HCT116 (cell line): ENCODE measurements around the gene ABCC9. TPM values are rescaled to one million over a fixed set of nuclear protein-coding genes. Genes with fewer than 3 reads are reported as not detected.

Experiments used
- ATAC-seq: fragments of 200-7000 bp; cut with Tn5 transposase; 2 replicates; pipeline ENCODE4 v1.9.1; 2020; ENCODE audit warnings: mild to moderate bottlenecking, moderate library complexity
- BruUV-seq: library from RNA; stranded (reverse); fragments of 400-500 nt; replicated peaks from 2 replicates; lab custom pipeline; 2021; lab: Mats Ljungman, UMichigan
- CTCF ChIA-PET: fragments of 300-600 bp; sonication (Branson Sonifier 250); formaldehyde crosslinking; loops from one replicate; lab custom pipeline; 2021; ENCODE audit warnings: antibody characterized with exemption; lab: Charles Lee
- POLR2A ChIA-PET: fragments of 300-600, 350-600 bp; sonication (Branson Sonifier 250); formaldehyde crosslinking; loops from one replicate; lab custom pipeline; 2021; ENCODE audit warnings: antibody characterized with exemption; lab: Charles Lee
- RAD21 ChIA-PET, 2 experiments: fragments of 300-600 bp; sonication (Branson Sonifier 250); formaldehyde crosslinking; loops; one replicate each; lab custom pipeline; 2023; ENCODE audit warnings: low total read pairs in 2 of 2; ENCODE audit not compliant: uncharacterized antibody in 2 of 2, unreplicated experiment in 2 of 2, low non-redundant PET in 1 of 2; lab: Charles Lee
- DNase-seq: peaks from one replicate; pipeline ENCODE4 v3.0.0-alpha.2; 2010; ENCODE audit warnings: low read depth, low spot score
- H2AFZ ChIP-seq: fragments of 200-600 bp; shearing (Covaris generic), sonication (generic); 2 replicates; pipeline ENCODE4 v1.6.1; 2017; ENCODE audit warnings: low read depth, mixed run types, mixed read lengths, antibody characterized with exemption, low read length; ENCODE audit not compliant: poor library complexity, severe bottlenecking
- H3K27ac ChIP-seq: 2 replicates; pipeline ENCODE4 v1.5.1; 2012; ENCODE audit warnings: low read depth, low read length
- H3K27me3 ChIP-seq: fragments of 200-600 bp; sonication (generic); 2 replicates; pipeline ENCODE4 v1.6.1; 2016; ENCODE audit warnings: mixed run types, low read length, mixed read lengths; ENCODE audit not compliant: insufficient read depth
- H3K36me3 ChIP-seq, 2 experiments: fragments of 200-500 bp in 1 of 2; fragments of 200-600 bp in 1 of 2; sonication (Bioruptor generic) in 1 of 2; sonication (generic) in 1 of 2; 2 replicates each; pipeline versions ENCODE4 v1.5.1 to v1.6.1; 2014 to 2016; ENCODE audit warnings: low read length in 2 of 2, inconsistent platforms in 1 of 2, mixed read lengths in 1 of 2, mixed run types in 1 of 2; ENCODE audit not compliant: insufficient read depth in 2 of 2, control insufficient read depth in 1 of 2
- H3K4me1 ChIP-seq, 2 experiments: fragments of 200-600 bp in 1 of 2; sonication (generic) in 1 of 2; 2 replicates each; pipeline versions ENCODE4 v1.5.1 to v1.6.1; 2012 to 2017; ENCODE audit warnings: low read length in 2 of 2, inconsistent platforms in 1 of 2, mild to moderate bottlenecking in 1 of 2, mixed read lengths in 1 of 2, mixed run types in 1 of 2, moderate library complexity in 1 of 2; ENCODE audit not compliant: insufficient read depth in 2 of 2, control insufficient read depth in 1 of 2
- H3K4me2 ChIP-seq: fragments of 200-600 bp; sonication (generic); 2 replicates; pipeline ENCODE4 v1.6.1; 2017; ENCODE audit warnings: mixed run types, low read length, mixed read lengths
- H3K4me3 ChIP-seq, 2 experiments: fragments of 200-600 bp in 1 of 2; sonication (generic) in 1 of 2; replicated peaks in 1 of 2; 2 replicates each; pipeline ENCODE4 v1.5.1; 2011 to 2016; ENCODE audit warnings: low read length in 2 of 2, control low read depth in 1 of 2, low read depth in 1 of 2, mild to moderate bottlenecking in 1 of 2, mixed read lengths in 1 of 2, mixed run types in 1 of 2
- H3K79me2 ChIP-seq: fragments of 200-600 bp; sonication (generic); 2 replicates; pipeline ENCODE4 v1.6.1; 2017; ENCODE audit warnings: mild to moderate bottlenecking, mixed run types, low read length, moderate library complexity, mixed read lengths; ENCODE audit not compliant: insufficient read depth
- H3K9ac ChIP-seq: fragments of 200-600 bp; sonication (generic); 2 replicates; pipeline ENCODE4 v1.6.1; 2016; ENCODE audit warnings: low read length, mixed read lengths
- H3K9me2 ChIP-seq: fragments of 200-600 bp; sonication (generic), shearing (Covaris generic); 2 replicates; pipeline ENCODE4 v1.6.1; 2017; ENCODE audit warnings: mixed run types, mild to moderate bottlenecking, moderate library complexity; ENCODE audit not compliant: insufficient read depth
- H3K9me3 ChIP-seq, 2 experiments: fragments of 200-500 bp in 1 of 2; fragments of 200-600 bp in 1 of 2; sonication (Bioruptor generic) in 1 of 2; sonication (generic) in 1 of 2; 2 replicates each; pipeline ENCODE4 v1.6.1; 2014 to 2017; ENCODE audit warnings: low read length in 2 of 2, mixed read lengths in 2 of 2, inconsistent platforms in 1 of 2, low read depth in 1 of 2, mild to moderate bottlenecking in 1 of 2, mixed run types in 1 of 2, moderate library complexity in 1 of 2; ENCODE audit not compliant: control insufficient read depth in 1 of 2, insufficient read depth in 1 of 2
- H4K20me1 ChIP-seq: fragments of 200-600 bp; sonication (generic), shearing (Covaris generic); 2 replicates; pipeline ENCODE4 v1.6.1; 2017; ENCODE audit warnings: mixed run types, mild to moderate bottlenecking, moderate library complexity; ENCODE audit not compliant: insufficient read depth
- EGR1 ChIP-seq: IDR thresholded peaks from 2 replicates; pipeline ENCODE4 v1.6.1; 2012; ENCODE audit warnings: low read depth
- ELF1 ChIP-seq: IDR thresholded peaks from 2 replicates; pipeline ENCODE4 v1.6.1; 2012; ENCODE audit warnings: low read depth, borderline replicate concordance
- EZH2 ChIP-seq: fragments of 200-600 bp; sonication (generic); IDR thresholded peaks from 2 replicates; pipeline ENCODE4 v1.6.1; 2017; ENCODE audit warnings: antibody characterized with exemption, mixed run types
- EZH2phosphoT487 ChIP-seq: fragments of 200-600 bp; IDR thresholded peaks from 2 replicates; pipeline ENCODE4 v1.6.1; 2018; ENCODE audit warnings: antibody characterized with exemption, borderline replicate concordance
- JUND ChIP-seq: IDR thresholded peaks from 2 replicates; pipeline ENCODE4 v1.6.1; 2012
- POLR2A ChIP-seq: IDR thresholded peaks from 2 replicates; pipeline ENCODE4 v1.7.0; 2011; ENCODE audit warnings: borderline replicate concordance; ENCODE audit not compliant: insufficient read depth, insufficient read length; ENCODE audit errors: extremely low read depth
- SP1 ChIP-seq: IDR thresholded peaks from 2 replicates; pipeline ENCODE4 v1.6.1; 2012; ENCODE audit warnings: low read depth
- SRF ChIP-seq: IDR thresholded peaks from 2 replicates; pipeline ENCODE4 v1.6.1; 2012; ENCODE audit warnings: low read depth
- TCF7L2 ChIP-seq: IDR thresholded peaks from 2 replicates; pipeline ENCODE4 v1.7.0; 2011; ENCODE audit warnings: borderline replicate concordance, inconsistent platforms; ENCODE audit not compliant: insufficient read depth, insufficient read length; ENCODE audit errors: extremely low read depth
- YY1 ChIP-seq: IDR thresholded peaks from 2 replicates; pipeline ENCODE4 v1.6.1; 2011; ENCODE audit warnings: low read length, low read depth, moderate library complexity, mild to moderate bottlenecking; ENCODE audit not compliant: insufficient replicate concordance; ENCODE audit errors: extremely low read depth
- ZFX ChIP-seq: fragments of 450-650 bp; IDR thresholded peaks from 2 replicates; pipeline ENCODE4 v1.6.1; 2017
- ZNF274 ChIP-seq: fragments of 200-500 bp; sonication (Bioruptor generic); IDR thresholded peaks from 2 replicates; pipeline ENCODE4 v1.6.1; 2014; ENCODE audit warnings: mild to moderate bottlenecking, low read depth, low read length, inconsistent platforms
- intact Hi-C: fragments of 100-400 bp; cut with micrococcal nuclease; formaldehyde crosslinking; loops from 2 replicates; pipeline ENCODE4 v1.10.0; 2022
- total RNA-seq: library from RNA; stranded (reverse); gene quantifications from one replicate; pipeline ENCODE4 v1.2.1, GENCODE V29; 2021; ENCODE audit not compliant: unreplicated experiment
- TF ChIP-seq, protein P1 (sequence below), 3 experiments: fragments of 200-600 bp in 1 of 3; sonication (generic) in 1 of 3; IDR thresholded peaks in 2 of 3; conservative IDR thresholded peaks in 1 of 3; 2 replicates each; pipeline ENCODE4 v1.5.1; 2012 to 2017; ENCODE audit warnings: low read depth in 2 of 3, low read length in 2 of 3, antibody characterized with exemption in 1 of 3, borderline replicate concordance in 1 of 3, control low read depth in 1 of 3, mild to moderate bottlenecking in 1 of 3, mixed read lengths in 1 of 3, mixed run types in 1 of 3, moderate library complexity in 1 of 3; ENCODE audit not compliant: insufficient read depth in 1 of 3
- TF ChIP-seq, protein P2 (sequence below): IDR thresholded peaks from 2 replicates; pipeline ENCODE4 v1.6.1; 2012; ENCODE audit warnings: low read depth
- TF ChIP-seq, protein P3 (sequence below): IDR thresholded peaks from 2 replicates; pipeline ENCODE4 v1.6.1; 2011; ENCODE audit warnings: mild to moderate bottlenecking, low read length, moderate library complexity; ENCODE audit not compliant: insufficient replicate concordance; ENCODE audit errors: extremely low read depth

Gene ABCC9
- total RNA-seq, 1 experiment from 2014 or later = 0.05 TPM

DNA sequence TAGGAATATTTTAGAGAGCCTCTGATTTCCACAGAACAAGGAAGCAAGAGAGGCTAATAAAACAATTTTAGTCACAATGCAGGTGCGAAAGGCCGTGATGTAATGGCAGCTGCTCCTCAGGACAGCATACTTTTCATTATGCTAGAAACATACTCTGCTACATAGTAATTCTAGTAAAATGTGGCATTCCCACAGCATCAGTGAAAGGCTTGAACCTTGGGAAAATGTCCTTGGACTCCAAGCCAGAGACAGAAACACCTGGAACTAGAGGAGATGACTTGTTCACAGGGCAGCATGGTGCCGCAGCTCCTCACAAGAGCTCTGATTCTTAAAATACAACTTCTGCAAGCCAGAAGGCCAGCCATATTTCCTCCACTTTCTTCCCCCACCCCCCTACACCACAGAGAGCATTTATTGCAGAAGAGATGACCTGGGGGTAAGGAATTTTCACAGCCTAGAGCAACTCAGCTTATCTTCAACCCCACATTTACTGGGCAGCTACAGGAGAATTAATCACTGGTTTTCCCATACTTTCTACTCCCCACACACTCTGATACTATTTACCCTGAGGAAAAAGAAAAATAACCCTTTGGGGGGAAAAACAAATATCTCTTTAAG lies 15.8 kb downstream of the ABCC9 start:
- ChIA-PET RAD21 (no interaction called here), CTCF (no interaction called here), POLR2A (no interaction called here)
- Histone ChIP-seq H4K20me1 (no peaks in the 10 kb centered on the region), H3K27ac (no peak overlapping the region), H3K79me2 (no peaks in the 10 kb centered on the region), H3K4me2 (no peak overlapping the region), H3K4me3 (no peak overlapping the region), H3K9ac (no peak overlapping the region), H3K9me3 (no peaks in the 10 kb centered on the region), H3K4me1 (no peaks in the 10 kb centered on the region), H2AFZ (no peak overlapping the region), H3K27me3 (no peaks in the 10 kb centered on the region), H3K9me2 (no peaks in the 10 kb centered on the region), H3K36me3 (no peaks in the 10 kb centered on the region)
- no TSS peak for BruUV-seq
- DNase-seq (no peak), ATAC-seq (no peak)
- intact Hi-C loops = no loop called here
- TF ChIP-seq EZH2 (no peak), SRF (no peak), ZFX (no peak), EGR1 (no peak), POLR2A (no peak), JUND (no peak), TCF7L2 (no peak), ELF1 (no peak), ZNF274 (no peak), EZH2phosphoT487 (no peak), YY1 (no peak), SP1 (no peak)
- TF ChIP-seq, protein P1, sequence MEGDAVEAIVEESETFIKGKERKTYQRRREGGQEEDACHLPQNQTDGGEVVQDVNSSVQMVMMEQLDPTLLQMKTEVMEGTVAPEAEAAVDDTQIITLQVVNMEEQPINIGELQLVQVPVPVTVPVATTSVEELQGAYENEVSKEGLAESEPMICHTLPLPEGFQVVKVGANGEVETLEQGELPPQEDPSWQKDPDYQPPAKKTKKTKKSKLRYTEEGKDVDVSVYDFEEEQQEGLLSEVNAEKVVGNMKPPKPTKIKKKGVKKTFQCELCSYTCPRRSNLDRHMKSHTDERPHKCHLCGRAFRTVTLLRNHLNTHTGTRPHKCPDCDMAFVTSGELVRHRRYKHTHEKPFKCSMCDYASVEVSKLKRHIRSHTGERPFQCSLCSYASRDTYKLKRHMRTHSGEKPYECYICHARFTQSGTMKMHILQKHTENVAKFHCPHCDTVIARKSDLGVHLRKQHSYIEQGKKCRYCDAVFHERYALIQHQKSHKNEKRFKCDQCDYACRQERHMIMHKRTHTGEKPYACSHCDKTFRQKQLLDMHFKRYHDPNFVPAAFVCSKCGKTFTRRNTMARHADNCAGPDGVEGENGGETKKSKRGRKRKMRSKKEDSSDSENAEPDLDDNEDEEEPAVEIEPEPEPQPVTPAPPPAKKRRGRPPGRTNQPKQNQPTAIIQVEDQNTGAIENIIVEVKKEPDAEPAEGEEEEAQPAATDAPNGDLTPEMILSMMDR (IDR thresholded peaks at IDR 0.05 in 2 of 3, conservative IDR thresholded peaks at IDR 0.05 in 1 of 3; ENCODE audit: borderline replicate concordance in 1 of 3, insufficient read depth in 1 of 3, low read depth in 2 of 3, low read length in 2 of 3) = no peak
- TF ChIP-seq, protein P2, sequence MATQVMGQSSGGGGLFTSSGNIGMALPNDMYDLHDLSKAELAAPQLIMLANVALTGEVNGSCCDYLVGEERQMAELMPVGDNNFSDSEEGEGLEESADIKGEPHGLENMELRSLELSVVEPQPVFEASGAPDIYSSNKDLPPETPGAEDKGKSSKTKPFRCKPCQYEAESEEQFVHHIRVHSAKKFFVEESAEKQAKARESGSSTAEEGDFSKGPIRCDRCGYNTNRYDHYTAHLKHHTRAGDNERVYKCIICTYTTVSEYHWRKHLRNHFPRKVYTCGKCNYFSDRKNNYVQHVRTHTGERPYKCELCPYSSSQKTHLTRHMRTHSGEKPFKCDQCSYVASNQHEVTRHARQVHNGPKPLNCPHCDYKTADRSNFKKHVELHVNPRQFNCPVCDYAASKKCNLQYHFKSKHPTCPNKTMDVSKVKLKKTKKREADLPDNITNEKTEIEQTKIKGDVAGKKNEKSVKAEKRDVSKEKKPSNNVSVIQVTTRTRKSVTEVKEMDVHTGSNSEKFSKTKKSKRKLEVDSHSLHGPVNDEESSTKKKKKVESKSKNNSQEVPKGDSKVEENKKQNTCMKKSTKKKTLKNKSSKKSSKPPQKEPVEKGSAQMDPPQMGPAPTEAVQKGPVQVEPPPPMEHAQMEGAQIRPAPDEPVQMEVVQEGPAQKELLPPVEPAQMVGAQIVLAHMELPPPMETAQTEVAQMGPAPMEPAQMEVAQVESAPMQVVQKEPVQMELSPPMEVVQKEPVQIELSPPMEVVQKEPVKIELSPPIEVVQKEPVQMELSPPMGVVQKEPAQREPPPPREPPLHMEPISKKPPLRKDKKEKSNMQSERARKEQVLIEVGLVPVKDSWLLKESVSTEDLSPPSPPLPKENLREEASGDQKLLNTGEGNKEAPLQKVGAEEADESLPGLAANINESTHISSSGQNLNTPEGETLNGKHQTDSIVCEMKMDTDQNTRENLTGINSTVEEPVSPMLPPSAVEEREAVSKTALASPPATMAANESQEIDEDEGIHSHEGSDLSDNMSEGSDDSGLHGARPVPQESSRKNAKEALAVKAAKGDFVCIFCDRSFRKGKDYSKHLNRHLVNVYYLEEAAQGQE = no peak
- TF ChIP-seq, protein P3, sequence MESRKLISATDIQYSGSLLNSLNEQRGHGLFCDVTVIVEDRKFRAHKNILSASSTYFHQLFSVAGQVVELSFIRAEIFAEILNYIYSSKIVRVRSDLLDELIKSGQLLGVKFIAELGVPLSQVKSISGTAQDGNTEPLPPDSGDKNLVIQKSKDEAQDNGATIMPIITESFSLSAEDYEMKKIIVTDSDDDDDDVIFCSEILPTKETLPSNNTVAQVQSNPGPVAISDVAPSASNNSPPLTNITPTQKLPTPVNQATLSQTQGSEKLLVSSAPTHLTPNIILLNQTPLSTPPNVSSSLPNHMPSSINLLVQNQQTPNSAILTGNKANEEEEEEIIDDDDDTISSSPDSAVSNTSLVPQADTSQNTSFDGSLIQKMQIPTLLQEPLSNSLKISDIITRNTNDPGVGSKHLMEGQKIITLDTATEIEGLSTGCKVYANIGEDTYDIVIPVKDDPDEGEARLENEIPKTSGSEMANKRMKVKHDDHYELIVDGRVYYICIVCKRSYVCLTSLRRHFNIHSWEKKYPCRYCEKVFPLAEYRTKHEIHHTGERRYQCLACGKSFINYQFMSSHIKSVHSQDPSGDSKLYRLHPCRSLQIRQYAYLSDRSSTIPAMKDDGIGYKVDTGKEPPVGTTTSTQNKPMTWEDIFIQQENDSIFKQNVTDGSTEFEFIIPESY = no peak
- TF ChIP-seq, all 23 proteins: peak for 0
